Parathyroid adenoma (tissue), 2 donors: ENCODE data around the gene AURKAIP1.

ENCODE experiments used
- H2AFZ ChIP-seq: fragments of 300-600 bp; sonication (generic); one replicate; pipeline ENCODE4 v1.7.0; 2017; ENCODE audit warnings: antibody characterized with exemption, mild to moderate bottlenecking
- H3K27ac ChIP-seq: fragments of 300-600 bp; sonication (generic); one replicate; pipeline ENCODE4 v1.7.0; 2017
- H3K27me3 ChIP-seq: fragments of 300-600 bp; sonication (generic); one replicate; pipeline ENCODE4 v1.7.0; 2017; ENCODE audit warnings: low read length; ENCODE audit not compliant: control insufficient read depth, insufficient read depth
- H3K36me3 ChIP-seq: fragments of 300-600 bp; sonication (generic); one replicate; pipeline ENCODE4 v1.7.0; 2017; ENCODE audit warnings: low read length; ENCODE audit not compliant: control insufficient read depth, insufficient read depth
- H3K4me1 ChIP-seq: fragments of 300-600 bp; sonication (generic); one replicate; pipeline ENCODE4 v1.7.0; 2017; ENCODE audit warnings: control low read depth
- H3K4me2 ChIP-seq: fragments of 300-600 bp; sonication (generic); one replicate; pipeline ENCODE4 v1.7.0; 2017; ENCODE audit warnings: low read length
- H3K4me3 ChIP-seq: fragments of 300-600 bp; sonication (generic); one replicate; pipeline ENCODE4 v1.7.0; 2017; ENCODE audit warnings: low read depth, low read length
- H3K79me2 ChIP-seq: fragments of 300-600 bp; sonication (generic); one replicate; pipeline ENCODE4 v1.7.0; 2017; ENCODE audit warnings: control low read depth
- H3K9ac ChIP-seq: fragments of 300-600 bp; sonication (generic); one replicate; pipeline ENCODE4 v1.7.0; 2017; ENCODE audit warnings: mild to moderate bottlenecking
- H3K9me3 ChIP-seq: fragments of 300-600 bp; sonication (generic); one replicate; pipeline ENCODE4 v1.7.0; 2017; ENCODE audit warnings: low read length; ENCODE audit not compliant: control insufficient read depth
- TF ChIP-seq, protein P1 (sequence below): fragments of 300-600 bp; sonication (generic); IDR thresholded peaks from one replicate; pipeline ENCODE4 v1.7.0; 2017; ENCODE audit warnings: antibody characterized with exemption, mild to moderate bottlenecking
- donor health status: primary hyperparathyroidism.

AURKAIP1 gene

DNA sequence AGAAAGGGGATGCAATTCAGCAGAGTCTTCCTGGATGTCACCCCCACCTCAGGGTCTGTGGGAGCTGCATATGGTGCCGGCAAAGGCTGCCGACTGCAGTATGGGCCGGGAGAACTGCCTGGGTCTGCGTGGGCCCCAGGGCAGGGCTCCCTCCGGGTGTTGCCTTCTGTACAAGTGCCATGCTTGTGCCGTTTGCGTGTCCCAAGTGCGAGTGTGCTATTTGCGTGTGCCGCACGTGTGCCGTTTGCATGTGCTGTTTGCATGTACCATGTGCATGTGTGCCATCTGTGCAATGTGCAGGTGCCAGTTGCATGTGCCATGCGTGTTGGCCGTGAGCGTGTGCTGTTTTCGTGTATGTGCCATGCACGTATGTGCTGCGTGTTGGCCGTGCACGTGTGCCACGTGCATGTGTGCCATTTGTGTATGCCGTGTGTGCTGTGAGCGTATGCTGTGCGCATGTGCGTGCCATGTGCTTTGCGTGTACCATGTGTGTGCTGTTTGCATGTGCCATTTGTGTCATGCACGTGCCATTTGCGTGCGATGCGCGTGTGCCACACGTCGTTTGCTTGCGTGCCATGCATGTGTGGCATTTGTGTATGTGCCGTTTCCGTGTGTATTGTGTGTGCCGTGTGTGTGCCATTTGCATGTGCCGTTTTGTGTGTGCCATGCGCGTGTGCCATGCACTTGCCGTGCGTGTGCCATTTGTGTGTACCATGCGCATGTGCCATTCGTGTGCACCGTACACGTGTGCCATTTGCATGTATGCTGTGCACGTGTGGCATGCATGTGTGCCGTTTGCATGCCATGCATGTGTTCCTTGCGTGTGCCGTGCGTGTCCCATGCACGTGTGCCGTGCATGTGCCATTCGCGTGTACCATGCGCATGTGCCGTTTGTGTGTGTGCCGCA lies 45.5 kb downstream of the AURKAIP1 start:
- TF ChIP-seq, protein P1, sequence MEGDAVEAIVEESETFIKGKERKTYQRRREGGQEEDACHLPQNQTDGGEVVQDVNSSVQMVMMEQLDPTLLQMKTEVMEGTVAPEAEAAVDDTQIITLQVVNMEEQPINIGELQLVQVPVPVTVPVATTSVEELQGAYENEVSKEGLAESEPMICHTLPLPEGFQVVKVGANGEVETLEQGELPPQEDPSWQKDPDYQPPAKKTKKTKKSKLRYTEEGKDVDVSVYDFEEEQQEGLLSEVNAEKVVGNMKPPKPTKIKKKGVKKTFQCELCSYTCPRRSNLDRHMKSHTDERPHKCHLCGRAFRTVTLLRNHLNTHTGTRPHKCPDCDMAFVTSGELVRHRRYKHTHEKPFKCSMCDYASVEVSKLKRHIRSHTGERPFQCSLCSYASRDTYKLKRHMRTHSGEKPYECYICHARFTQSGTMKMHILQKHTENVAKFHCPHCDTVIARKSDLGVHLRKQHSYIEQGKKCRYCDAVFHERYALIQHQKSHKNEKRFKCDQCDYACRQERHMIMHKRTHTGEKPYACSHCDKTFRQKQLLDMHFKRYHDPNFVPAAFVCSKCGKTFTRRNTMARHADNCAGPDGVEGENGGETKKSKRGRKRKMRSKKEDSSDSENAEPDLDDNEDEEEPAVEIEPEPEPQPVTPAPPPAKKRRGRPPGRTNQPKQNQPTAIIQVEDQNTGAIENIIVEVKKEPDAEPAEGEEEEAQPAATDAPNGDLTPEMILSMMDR, result no peak
- Histone ChIP-seq H3K9ac (no peak overlapping the region), H3K27ac (no peak overlapping the region), H3K36me3 (no peaks in the 10 kb centered on the region), H3K9me3 (no peaks in the 10 kb centered on the region), H3K79me2 (peaks cover 2% of the 10 kb centered on the region), H3K4me2 (no peak overlapping the region), H2AFZ (no peak overlapping the region), H3K4me1 (peaks cover 5% of the 10 kb centered on the region), H3K4me3 (no peak overlapping the region), H3K27me3 (no peaks in the 10 kb centered on the region)

DNA sequence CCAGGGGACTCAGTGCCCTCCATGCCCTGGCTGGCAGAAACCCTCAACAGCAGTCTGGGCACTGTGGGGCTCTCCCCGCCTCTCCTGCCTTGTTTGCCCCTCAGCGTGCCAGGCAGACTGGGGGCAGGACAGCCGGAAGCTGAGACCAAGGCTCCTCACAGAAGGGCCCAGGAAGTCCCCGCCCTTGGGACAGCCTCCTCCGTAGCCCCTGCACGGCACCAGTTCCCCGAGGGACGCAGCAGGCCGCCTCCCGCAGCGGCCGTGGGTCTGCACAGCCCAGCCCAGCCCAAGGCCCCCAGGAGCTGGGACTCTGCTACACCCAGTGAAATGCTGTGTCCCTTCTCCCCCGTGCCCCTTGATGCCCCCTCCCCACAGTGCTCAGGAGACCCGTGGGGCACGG lies 46.8 kb downstream of the AURKAIP1 start:
- Histone ChIP-seq H3K27ac (no peak overlapping the region), H3K4me2 (no peak overlapping the region), H3K4me1 (peaks cover 5% of the 10 kb centered on the region), H2AFZ (no peak overlapping the region), H3K36me3 (no peaks in the 10 kb centered on the region), H3K9ac (no peak overlapping the region), H3K4me3 (no peak overlapping the region), H3K27me3 (no peaks in the 10 kb centered on the region), H3K9me3 (no peaks in the 10 kb centered on the region), H3K79me2 (peaks cover 9% of the 10 kb centered on the region)
- TF ChIP-seq, protein P1, result no peak

DNA sequence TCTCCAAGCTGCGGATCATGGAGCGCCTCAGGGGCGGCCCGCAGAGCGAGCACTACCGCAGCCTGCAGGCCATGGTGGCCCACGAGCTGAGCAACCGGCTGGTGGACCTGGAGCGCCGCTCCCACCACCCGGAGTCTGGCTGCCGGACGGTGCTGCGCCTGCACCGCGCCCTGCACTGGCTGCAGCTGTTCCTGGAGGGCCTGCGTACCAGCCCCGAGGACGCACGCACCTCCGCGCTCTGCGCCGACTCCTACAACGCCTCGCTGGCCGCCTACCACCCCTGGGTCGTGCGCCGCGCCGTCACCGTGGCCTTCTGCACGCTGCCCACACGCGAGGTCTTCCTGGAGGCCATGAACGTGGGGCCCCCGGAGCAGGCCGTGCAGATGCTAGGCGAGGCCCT lies 47.7 kb downstream of the AURKAIP1 start:
- Histone ChIP-seq H3K4me3 (no peak overlapping the region), H3K4me1 (peaks cover 5% of the 10 kb centered on the region), H3K27me3 (no peaks in the 10 kb centered on the region), H3K79me2 (peaks cover 15% of the 10 kb centered on the region), H3K36me3 (no peaks in the 10 kb centered on the region), H3K4me2 (no peak overlapping the region), H3K9ac (no peak overlapping the region), H3K27ac (no peak overlapping the region), H3K9me3 (no peaks in the 10 kb centered on the region), H2AFZ (no peak overlapping the region)
- TF ChIP-seq, protein P1, result no peak

DNA sequence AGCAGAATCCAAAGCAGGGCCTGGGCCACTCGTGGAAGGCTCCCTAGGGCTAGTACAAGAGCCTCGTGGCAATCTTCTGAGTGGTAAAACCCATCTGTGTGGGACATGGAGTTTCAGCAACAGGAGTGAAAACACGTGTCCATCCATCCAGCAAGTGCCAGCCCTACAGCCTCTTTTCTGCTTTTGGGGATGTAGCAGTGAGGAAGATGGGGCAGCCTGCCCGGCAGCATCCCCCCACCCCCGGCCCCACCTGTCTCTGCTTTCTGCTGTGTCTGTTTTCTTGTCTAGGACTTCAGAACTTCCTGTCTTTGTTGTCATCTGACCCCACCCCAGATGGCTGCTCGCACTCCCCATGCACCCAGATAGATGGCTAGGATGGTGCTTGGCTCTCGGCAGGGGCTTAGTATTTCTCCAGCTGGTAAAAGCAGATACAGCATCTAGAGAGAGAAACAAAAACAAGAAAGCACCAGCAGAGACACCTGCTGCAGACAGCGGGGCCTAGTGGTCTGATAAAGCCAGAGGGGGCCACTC lies 48.9 kb downstream of the AURKAIP1 start:
- peak overlapping the region; percentile 97 for H3K4me3 ChIP-seq
- H3K79me2 ChIP-seq, result peaks cover 21% of the 10 kb centered on the region
- H3K4me1 ChIP-seq, result peaks cover 5% of the 10 kb centered on the region
- no peaks in the 10 kb centered on the region for H3K36me3 ChIP-seq
- TF ChIP-seq, protein P1, result no peak
- peak overlapping the region; percentile 72 for H3K4me2 ChIP-seq
- peak overlapping the region; percentile 91 for H3K27ac ChIP-seq
- no peaks in the 10 kb centered on the region for H3K27me3 ChIP-seq
- no peaks in the 10 kb centered on the region for H3K9me3 ChIP-seq
- H3K9ac ChIP-seq, result no peak overlapping the region
- H2AFZ ChIP-seq, result no peak overlapping the region
